RWPE1 (cell line): Measurements from ENCODE around the gene ITGAD.
A peak's percentile ranks its signal among the peaks of the same experiment; 100 is the strongest.
"Not testable (repeated sequence)": the region's sequence is repeated elsewhere in the genome, so short reads cannot be mapped to it uniquely, and the experiment has no call there.

ENCODE experiments used
- CTCF ChIA-PET: fragments of 350-600 bp; sonication (Branson Sonifier 250); formaldehyde crosslinking; extraction: SDS; loops from one replicate; lab custom pipeline; 2021; lab: Yijun Ruan, JAX
- POLR2A ChIA-PET: fragments of 400-600 bp; formaldehyde crosslinking; extraction: SDS; loops from one replicate; lab custom pipeline; 2020; ENCODE audit warnings: antibody characterized with exemption; ENCODE audit not compliant: low non-redundant PET; lab: Yijun Ruan, JAX
- DNase-seq: peaks from one replicate; pipeline ENCODE4 v3.0.0; 2012; ENCODE audit warnings: low spot score
- H3K27ac ChIP-seq: fragments of 450-650 bp; 2 replicates; pipeline ENCODE4 v1.5.1; 2017
- CTCF ChIP-seq: fragments of 450-650 bp; conservative IDR thresholded peaks from 2 replicates; pipeline ENCODE4 v1.5.1; 2017; ENCODE audit warnings: low read depth, mild to moderate bottlenecking

ITGAD gene

DNA sequence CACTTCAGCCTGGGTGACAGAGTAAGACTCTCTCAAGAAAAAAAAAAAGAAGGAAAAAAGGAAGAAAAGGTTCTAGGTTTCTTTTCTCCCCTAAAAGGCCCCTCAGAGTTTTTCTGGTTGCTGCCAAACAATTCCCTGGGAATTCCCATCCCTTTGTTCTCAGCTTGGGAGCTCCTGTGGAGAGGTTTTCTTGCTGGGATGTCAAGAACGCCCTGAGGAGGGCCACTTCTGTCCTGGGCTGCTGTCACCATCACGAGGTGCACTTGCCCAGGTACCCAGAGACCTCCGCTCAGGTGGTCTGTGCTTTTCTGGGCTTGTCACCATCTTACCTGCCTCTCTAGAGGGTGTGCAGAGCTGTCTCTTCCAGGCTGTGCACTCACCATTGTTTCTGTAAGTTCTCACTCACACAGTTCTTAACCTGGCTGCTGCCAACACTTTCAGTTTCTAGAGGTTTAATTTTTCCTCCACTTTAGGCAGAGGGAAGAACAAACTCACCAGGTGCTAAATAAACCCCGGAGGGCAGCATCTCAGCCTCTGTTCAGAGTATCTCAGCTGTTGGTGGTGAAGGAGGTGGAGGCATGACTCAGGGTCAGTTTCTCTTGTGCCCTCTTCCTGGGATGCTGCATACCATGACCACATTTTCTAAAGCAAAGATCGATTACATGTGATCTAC is 37.4 kb downstream of the ITGAD start:
- POLR2A ChIA-PET, result interaction anchor here (0.6 kb wide), 1 partner anchor 48 kb away, joined by 3 read pairs; no protein-coding TSS in a partner anchor
- TF ChIP-seq CTCF, result no peak
- no peak overlapping the region for H3K27ac ChIP-seq
- CTCF ChIA-PET, result interaction anchor here (0.7 to 0.8 kb wide), 3 partner anchors 97 to 446 kb away, joined by 3 to 8 read pairs (median 4); partner anchors contain the start of gene HSD3B7
- DNase-seq, result no peak

GRCh38 chr16:31435341-31436220 is 42.4 kb downstream of the ITGAD start:
- ChIA-PET POLR2A (interaction anchor here (1.5 kb wide), 1 partner anchor 24 kb away, joined by 3 read pairs; the partner anchor contains the start of gene ARMC5), CTCF (interaction anchor here (0.5 kb wide), 1 partner anchor 55 kb away, joined by 6 read pairs; no protein-coding TSS in a partner anchor)
- TF ChIP-seq CTCF, result no peak
- no peak overlapping the region for H3K27ac ChIP-seq
- DNase-seq, result peak; percentile 18

DNA sequence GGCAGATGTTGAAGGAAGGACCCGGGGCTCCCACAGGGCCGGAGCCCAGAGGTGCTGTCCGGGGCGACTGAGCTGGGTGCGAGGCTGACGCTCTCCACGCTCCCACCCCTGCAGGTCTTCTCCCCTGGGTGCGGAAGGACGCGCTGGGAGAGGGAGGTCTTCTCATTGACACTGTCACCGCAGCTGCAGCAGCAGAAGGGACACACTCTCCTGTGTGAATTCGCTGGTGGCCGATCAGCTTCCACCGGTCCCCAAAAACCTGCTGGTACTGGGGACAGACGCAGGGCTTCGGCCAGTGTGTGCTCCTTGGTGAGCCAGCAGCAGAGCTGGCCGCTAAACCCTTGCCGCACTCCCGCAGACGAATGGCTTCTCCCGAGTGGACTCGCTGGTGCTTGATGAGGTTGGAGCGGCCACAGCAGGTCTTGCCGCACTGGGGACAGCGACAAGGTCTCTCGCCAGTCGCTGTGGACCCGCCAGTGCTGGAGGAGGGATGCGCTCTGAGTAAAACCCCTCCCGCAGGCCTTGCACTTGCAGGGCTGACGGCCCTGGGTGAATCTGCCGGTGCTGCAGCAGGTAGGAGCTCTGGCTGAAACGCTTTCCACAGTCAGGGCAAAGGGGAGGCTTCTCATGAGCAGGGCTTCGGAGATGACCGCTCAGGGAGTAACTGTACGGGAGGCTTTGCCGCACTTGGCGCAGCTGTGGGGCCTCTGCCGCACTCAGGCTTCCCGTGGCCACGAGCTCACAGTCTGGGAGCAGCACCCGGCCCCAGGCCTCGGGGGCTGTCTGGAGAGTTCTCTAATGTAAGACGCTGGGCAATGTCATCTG is 43.3 kb downstream of the ITGAD start:
- ChIA-PET POLR2A (interaction anchor here (1.5 kb wide), 1 partner anchor 23 kb away, joined by 3 read pairs; the partner anchor contains the start of gene ARMC5), CTCF (interaction anchor here (0.7 kb wide), 1 partner anchor 173 kb away, joined by 5 read pairs; no protein-coding TSS in a partner anchor)
- no peak for DNase-seq
- no peak overlapping the region for H3K27ac ChIP-seq
- no peak for TF ChIP-seq CTCF

DNA sequence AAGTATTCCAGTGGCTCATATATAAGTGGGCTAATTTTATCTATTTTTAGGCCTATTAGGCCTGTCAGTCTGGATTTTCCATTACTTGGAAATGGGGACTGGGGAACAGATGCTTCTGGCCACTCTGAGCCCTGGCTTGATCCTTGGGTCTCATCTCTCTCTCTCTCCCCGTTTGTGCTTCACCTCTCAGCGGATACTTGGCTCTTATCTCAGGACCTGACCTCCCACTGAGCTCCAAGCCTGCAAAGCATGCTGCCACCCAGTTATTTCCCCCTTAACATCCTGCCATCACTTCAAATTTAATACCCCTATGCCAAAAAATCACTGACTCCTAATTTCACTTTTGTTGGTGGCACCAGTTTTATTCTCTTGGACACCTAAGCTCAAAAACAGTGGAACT is 45.3 kb downstream of the ITGAD start:
- ChIA-PET CTCF (interaction anchor here (0.7 kb wide), 1 partner anchor 13 kb away, joined by 4 read pairs; no protein-coding TSS in a partner anchor), POLR2A (no interaction called here)
- DNase-seq, result no peak
- no peak for TF ChIP-seq CTCF
- H3K27ac ChIP-seq, result no peak overlapping the region

- H3K27ac ChIP-seq, POLR2A ChIA-PET, DNase-seq: not testable (repeated sequence)
- CTCF ChIA-PET, result interaction anchor here (0.7 kb wide), 1 partner anchor 12 kb away, joined by 4 read pairs; no protein-coding TSS in a partner anchor
Observed at GRCh38 chr16:31439023-31439422, 45.9 kb downstream of the ITGAD start.

DNA sequence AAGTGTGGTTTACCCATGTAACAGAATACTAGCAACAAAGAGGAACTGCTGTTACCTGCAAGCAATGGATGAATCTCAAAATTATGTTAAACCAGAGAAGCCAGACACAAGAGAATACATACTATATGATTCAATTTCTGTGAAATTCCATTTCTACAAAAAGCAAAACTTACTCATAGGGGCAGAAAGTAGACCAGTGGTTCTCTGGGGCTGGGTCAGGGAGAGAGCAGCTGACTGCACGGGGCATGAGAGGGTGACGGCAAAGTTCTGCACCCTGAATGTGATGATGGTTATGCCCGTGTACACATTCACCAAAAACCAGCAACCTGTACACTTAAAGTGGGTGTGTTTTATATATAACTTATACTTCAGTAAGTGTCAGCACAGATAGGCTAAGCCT is 46.4 kb downstream of the ITGAD start:
- ChIA-PET POLR2A (no interaction called here), CTCF (no interaction called here)
- H3K27ac ChIP-seq, result no peak overlapping the region
- DNase-seq, result no peak
- TF ChIP-seq CTCF, result no peak
